NOMO-1 treated with DMSO at 0.1 percent for 48 hours (cell line): ENCODE data around the gene AARS2.

ENCODE experiments used
- DNase-seq: peaks from one replicate; lab custom pipeline; 2025; ENCODE audit not compliant: unreplicated experiment; lab: John Stamatoyannopoulos, UW

AARS2 gene

GRCh38 chr6:44276667-44277640, 36.2 kb downstream of the AARS2 start:
- DNase-seq, result no peak

- DNase-seq, result no peak
Measured at GRCh38 chr6:44275749-44276648, 37.1 kb downstream of the AARS2 start.

DNA sequence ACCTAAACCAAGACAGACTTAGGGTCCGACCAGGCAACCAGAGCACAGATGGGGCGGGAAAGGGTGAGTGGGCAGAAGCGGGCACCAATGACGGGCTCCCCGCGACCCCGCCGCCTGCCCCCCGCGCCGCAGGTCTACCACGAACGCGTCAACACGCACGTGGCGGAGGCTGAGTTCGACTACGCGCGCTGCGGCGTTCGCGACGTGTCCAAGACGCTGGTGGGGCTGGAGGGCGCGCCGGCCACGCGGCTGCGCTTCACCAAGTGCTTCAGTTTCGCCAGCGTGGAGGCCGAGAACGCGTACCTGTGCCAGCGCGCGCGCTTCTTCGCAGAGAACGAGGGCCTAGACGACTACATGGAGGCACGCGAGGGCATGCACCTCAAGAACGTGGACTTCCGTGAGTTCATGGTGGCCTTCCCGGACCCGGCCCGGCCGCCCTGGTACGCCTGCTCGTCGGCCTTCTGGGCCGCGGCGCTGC, 37.8 kb downstream of the AARS2 start:
- DNase-seq, result no peak

- DNase-seq, result no peak
Measured at GRCh38 chr6:44273617-44274016, 39.5 kb downstream of the AARS2 start.

DNA sequence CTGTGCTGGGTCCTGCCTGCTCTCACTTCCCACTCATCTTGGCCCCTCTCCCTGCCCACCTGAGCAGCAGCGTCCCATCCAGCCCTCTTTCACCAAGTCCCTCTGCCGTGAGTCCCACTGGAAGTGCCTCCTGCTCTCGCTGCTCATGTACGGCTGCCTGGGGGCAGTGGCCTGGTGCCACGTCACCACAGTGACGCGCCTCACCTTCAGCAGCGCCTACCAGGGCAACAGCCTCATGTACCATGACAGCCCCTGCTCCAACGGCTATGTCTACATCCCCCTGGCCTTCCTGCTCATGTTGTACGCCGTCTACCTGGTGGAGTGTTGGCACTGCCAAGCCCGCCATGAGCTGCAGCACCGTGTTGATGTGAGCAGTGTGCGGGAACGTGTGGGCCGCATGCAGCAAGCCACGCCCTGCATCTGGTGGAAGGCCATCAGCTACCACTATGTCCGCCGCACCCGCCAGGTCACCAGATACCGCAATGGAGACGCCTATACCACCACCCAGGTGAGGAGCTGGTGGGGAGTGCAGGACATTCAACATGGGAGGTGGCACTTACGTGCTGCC, 40.1 kb downstream of the AARS2 start:
- no peak for DNase-seq

DNA sequence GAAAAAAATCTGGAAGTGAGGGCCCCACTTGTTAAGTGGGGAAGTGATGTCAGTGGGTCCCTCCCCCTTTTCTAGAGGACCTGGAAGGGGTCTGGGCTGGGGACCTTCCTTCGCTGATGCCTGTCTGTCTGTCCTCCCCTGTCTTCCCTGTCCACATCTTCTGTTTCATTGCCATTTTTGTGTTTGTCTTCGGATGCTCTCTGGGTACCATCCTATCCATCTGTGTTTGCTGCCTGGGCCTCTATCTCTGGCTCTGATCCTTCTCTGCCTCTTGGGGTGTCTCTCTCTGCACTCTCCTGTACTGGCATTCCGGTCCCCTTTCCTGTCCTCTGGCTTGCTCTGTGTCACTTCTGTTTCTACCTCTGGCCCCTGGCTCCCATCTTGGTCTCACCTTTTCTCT, 40.6 kb downstream of the AARS2 start:
- DNase-seq, result no peak

DNA sequence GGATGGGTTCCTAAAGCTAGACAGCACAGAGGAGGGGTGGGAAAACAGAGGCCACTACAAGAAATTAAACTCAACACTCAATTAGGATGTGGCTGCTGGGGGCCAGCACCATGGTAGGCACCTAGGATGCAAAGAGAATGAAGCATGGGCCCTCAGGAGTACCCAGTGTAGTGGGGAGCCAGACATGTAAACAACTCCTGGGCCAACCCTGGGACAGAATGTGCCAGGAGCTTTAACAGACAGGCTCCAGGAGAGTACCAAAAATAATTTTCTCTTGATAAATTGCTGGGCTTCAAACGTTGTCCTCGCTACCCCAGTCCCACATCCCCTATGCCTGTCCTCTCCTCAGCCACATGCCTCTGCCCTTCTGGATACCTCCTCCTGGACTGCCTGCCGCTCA, 41.2 kb downstream of the AARS2 start:
- no peak for DNase-seq

GRCh38 chr6:44271406-44271723, 41.8 kb downstream of the AARS2 start:
- DNase-seq, result no peak

DNA sequence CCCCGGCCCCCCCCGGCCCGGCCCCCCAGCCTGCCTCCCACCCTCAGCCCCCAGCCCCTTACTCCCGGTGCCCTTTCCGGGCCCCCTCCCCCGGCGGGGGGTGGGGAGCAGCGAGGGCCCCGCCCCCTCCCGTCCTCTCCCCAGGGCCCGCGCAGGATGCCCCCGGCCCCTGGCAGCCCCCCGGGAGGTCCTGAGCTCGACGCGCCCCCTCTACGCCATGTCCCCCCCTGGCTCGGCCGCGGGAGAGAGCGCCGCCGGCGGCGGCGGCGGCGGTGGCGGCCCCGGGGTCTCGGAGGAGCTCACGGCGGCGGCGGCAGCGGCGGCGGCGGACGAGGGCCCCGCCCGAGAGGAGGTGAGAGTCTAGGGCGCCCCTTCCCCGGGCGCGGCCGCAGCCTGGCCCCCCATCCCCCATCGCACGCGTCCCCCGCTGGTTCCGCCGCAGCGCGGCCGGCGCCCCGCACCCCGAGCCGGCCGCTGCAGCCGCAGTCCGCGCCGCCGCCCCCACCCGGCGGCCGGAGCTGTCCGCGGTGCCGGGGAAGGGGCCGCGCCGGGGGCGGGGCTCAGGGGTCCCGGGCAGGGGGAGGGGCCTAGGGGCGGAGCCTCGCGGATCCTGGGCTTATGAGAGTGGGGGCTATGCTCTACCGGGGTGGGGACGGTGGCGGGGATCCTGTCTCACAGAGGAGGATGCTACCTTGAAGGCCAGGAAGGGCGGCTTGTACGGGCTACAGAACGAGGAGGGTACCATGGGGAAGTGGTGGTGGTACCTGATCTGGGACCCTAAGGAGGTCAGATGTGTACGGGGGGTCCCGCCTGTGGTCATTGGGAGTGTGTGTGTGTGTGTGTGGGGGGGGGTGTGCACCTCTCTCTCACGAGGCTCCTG, 42.4 kb downstream of the AARS2 start:
- DNase-seq, result no peak

GRCh38 chr6:44269921-44270525, 43.1 kb downstream of the AARS2 start, which contains the start of gene TMEM151B:
Gene TMEM151B (plus strand): TSS chr6:44270450. CDS start chr6:44270743, 293 bp downstream.
- DNase-seq, result no peak

DNA sequence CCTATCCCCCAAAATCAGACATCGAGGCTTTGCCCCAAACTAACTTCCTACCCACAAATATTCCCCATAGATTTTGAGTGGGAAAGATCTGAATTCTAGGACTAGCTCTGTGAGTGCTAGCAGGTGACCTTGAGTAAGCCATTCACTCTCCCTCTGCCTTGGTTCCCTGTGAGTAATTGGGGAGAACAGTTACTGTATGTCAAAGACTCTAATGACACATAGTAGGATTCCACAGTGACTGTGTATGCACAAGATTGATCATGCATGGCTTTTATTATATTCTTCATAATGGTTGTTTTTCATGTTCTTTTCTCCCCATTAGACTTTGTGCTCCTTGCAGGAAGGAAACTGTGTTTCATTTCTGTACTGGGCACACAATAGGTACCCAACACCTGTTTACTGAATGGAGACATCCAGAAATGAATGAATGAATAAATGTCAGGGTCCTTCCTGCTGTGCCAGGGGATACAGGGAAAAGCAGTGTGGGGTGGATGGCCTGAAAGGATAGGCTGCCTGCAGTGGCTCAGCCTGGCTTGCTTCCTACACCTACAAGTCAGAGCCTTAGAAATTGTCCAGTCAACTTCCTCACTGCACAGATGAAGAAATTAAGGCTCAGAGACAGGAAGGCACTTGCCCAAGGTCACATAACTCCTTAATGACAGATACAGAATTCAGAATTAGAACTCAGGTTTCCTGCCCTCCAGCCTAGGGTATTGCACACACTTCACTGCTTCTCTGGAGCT, 43.8 kb downstream of the AARS2 start:
- DNase-seq, result peak; percentile 38

DNA sequence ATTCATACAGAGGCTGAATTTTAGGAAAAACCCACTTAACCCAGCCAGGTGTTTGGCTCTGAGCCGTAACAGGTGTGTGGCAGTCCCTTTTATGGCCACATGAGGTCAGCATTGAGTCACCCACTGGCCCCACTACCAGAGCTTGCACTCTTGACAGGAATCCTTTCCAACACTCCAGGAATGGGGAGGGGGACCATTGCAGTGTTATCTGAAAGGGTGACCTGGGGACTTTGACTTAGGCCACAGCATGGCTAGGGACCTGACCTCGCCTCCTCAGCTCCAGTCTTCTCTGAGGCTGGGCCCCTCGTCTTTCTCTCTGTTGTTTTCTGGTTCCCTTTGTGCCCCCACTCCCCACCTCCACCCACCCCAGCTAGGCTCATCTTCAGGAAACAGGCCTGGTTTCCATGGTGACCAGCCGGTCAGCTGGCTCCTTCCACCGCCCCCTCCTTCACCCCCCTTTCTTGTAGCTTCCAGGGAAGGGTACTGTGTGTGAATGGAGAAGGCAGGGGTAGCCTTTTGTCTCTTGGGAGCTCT, 45.0 kb downstream of the AARS2 start:
- DNase-seq, result no peak

- no peak for DNase-seq
Measured at GRCh38 chr6:44267252-44267651, 45.9 kb downstream of the AARS2 start.

- DNase-seq, result no peak
Measured at GRCh38 chr6:44266347-44266746, 46.8 kb downstream of the AARS2 start.

- DNase-seq, result no peak
Measured at GRCh38 chr6:44265722-44266233, 47.4 kb downstream of the AARS2 start.

GRCh38 chr6:44265007-44265721, 48.0 kb downstream of the AARS2 start, which contains the start of gene NFKBIE:
Gene NFKBIE (minus strand): TSS chr6:44265551. CDS start chr6:44265346, 205 bp downstream.
- DNase-seq, result peak; percentile 56

- peak; percentile 85 for DNase-seq
Measured at GRCh38 chr6:44264154-44265006, 48.8 kb downstream of the AARS2 start.
